Occipital lobe (tissue), 2 donors: Measurements from ENCODE around the gene HYCC1. TPM values are rescaled to one million over a fixed set of nuclear protein-coding genes. Genes with fewer than 3 reads are reported as not detected.
"Not testable (repeated sequence)": the region's sequence is repeated elsewhere in the genome, so short reads cannot be mapped to it uniquely, and the experiment has no call there.

Source experiments
- DNase-seq: peaks from one replicate; lab custom pipeline; 2025; lab: John Stamatoyannopoulos, UW
- total RNA-seq: library from RNA; depleted of rRNA; stranded (reverse); fragments of >200 nt; gene quantifications from one replicate; pipeline ENCODE4 v1.2.3, GENCODE V29; 2014

Gene HYCC1
- total RNA-seq, result 168 TPM

GRCh38 chr7:23013715-23014649 is at the start of gene HYCC1:
TSS of gene HYCC1 (minus strand) at chr7:23014130. CDS start at chr7:22991111, 23,019 bp downstream.
- peak; percentile 99 for DNase-seq

GRCh38 chr7:23062452-23062851 is 48.5 kb upstream of the HYCC1 start:
- DNase-seq, result no peak

GRCh38 chr7:23061327-23061726 is 47.4 kb upstream of the HYCC1 start:
- DNase-seq, result no peak

- DNase-seq, result no peak
Measured at GRCh38 chr7:23058408-23059096, 44.6 kb upstream of the HYCC1 start.

GRCh38 chr7:23055582-23056178 is 41.8 kb upstream of the HYCC1 start:
- DNase-seq, result peak; percentile 14

- DNase-seq, result not testable (repeated sequence)
Measured at GRCh38 chr7:23051124-23051485, 37.2 kb upstream of the HYCC1 start.

GRCh38 chr7:23046336-23046735 is 32.4 kb upstream of the HYCC1 start:
- DNase-seq, result not testable (repeated sequence)

GRCh38 chr7:23045086-23045485 is 31.2 kb upstream of the HYCC1 start:
- DNase-seq, result not testable (repeated sequence)

GRCh38 chr7:23044581-23044980 is 30.7 kb upstream of the HYCC1 start:
- no peak for DNase-seq

- no peak for DNase-seq
Measured at GRCh38 chr7:23043441-23043840, 29.5 kb upstream of the HYCC1 start.

GRCh38 chr7:23039674-23040073 is 25.7 kb upstream of the HYCC1 start:
- not testable (repeated sequence) for DNase-seq

- not testable (repeated sequence) for DNase-seq
Measured at GRCh38 chr7:23035542-23036371, 21.8 kb upstream of the HYCC1 start.

GRCh38 chr7:23027261-23027660 is 13.3 kb upstream of the HYCC1 start:
- no peak for DNase-seq

- DNase-seq, result no peak
Measured at GRCh38 chr7:23026164-23026563, 12.2 kb upstream of the HYCC1 start.

GRCh38 chr7:23024454-23024853 is 10.5 kb upstream of the HYCC1 start:
- no peak for DNase-seq

GRCh38 chr7:23022851-23023250 is 8.9 kb upstream of the HYCC1 start:
- DNase-seq, result no peak

- DNase-seq, result no peak
Measured at GRCh38 chr7:23022258-23022769, 8.4 kb upstream of the HYCC1 start.

- no peak for DNase-seq
Measured at GRCh38 chr7:23021596-23021995, 7.7 kb upstream of the HYCC1 start.

GRCh38 chr7:23020742-23021401 is 6.9 kb upstream of the HYCC1 start:
- DNase-seq, result no peak

- no peak for DNase-seq
Measured at GRCh38 chr7:23018750-23019149, 4.8 kb upstream of the HYCC1 start.

GRCh38 chr7:23017309-23017708 is 3.4 kb upstream of the HYCC1 start:
- no peak for DNase-seq
